ENCODE measurements around the gene CPO.

CPO gene

GRCh38 chr2:206970589-206971360 is 31.5 kb downstream of the CPO start:
- no peak for DNase-seq (ENCODE audit: low read depth in 3 of 3, low spot score in 1 of 3)

- no peak for DNase-seq (ENCODE audit: low read depth in 3 of 3, low spot score in 1 of 3)
Observed at GRCh38 chr2:206971805-206972204, 32.5 kb downstream of the CPO start.

GRCh38 chr2:206974551-206974950 is 35.2 kb downstream of the CPO start:
- no peak for DNase-seq (ENCODE audit: low read depth in 3 of 3, low spot score in 1 of 3)

- no peak for DNase-seq (ENCODE audit: low read depth in 3 of 3, low spot score in 1 of 3)
Observed at GRCh38 chr2:206978746-206979145, 39.4 kb downstream of the CPO start.

GRCh38 chr2:206979365-206979764 is 40.0 kb downstream of the CPO start:
- no peak for DNase-seq (ENCODE audit: low read depth in 3 of 3, low spot score in 1 of 3)

- DNase-seq (ENCODE audit: low read depth in 3 of 3, low spot score in 1 of 3), result no peak
Observed at GRCh38 chr2:206979922-206980321, 40.6 kb downstream of the CPO start.

- no peak for DNase-seq (ENCODE audit: low read depth in 3 of 3, low spot score in 1 of 3)
Observed at GRCh38 chr2:206980413-206980812, 41.1 kb downstream of the CPO start.

GRCh38 chr2:206981086-206981674 is 41.9 kb downstream of the CPO start:
- no peak for DNase-seq (ENCODE audit: low read depth in 3 of 3, low spot score in 1 of 3)

- peak in 1 of 3 donors; percentile 30 for DNase-seq (ENCODE audit: low read depth in 3 of 3, low spot score in 1 of 3)
Observed at GRCh38 chr2:206981739-206982340, 42.5 kb downstream of the CPO start.

GRCh38 chr2:206982360-206982955 is 43.1 kb downstream of the CPO start:
- no peak for DNase-seq (ENCODE audit: low read depth in 3 of 3, low spot score in 1 of 3)

GRCh38 chr2:206983161-206983859 is 44.0 kb downstream of the CPO start:
- no peak for DNase-seq (ENCODE audit: low read depth in 3 of 3, low spot score in 1 of 3)

GRCh38 chr2:206984206-206984605 is 44.9 kb downstream of the CPO start:
- no peak for DNase-seq (ENCODE audit: low read depth in 3 of 3, low spot score in 1 of 3)

GRCh38 chr2:206986943-206987342 is 47.6 kb downstream of the CPO start:
- DNase-seq (ENCODE audit: low read depth in 3 of 3, low spot score in 1 of 3), result no peak

- DNase-seq (ENCODE audit: low read depth in 3 of 3, low spot score in 1 of 3), result no peak
Observed at GRCh38 chr2:206987810-206988209, 48.5 kb downstream of the CPO start.

- DNase-seq (ENCODE audit: low read depth in 3 of 3, low spot score in 1 of 3), result no peak
Observed at GRCh38 chr2:206988884-206989283, 49.6 kb downstream of the CPO start.

- no peak for DNase-seq (ENCODE audit: low read depth in 3 of 3, low spot score in 1 of 3)
Observed at GRCh38 chr2:206989311-206989710, 50.0 kb downstream of the CPO start.

GRCh38 chr2:206990360-206990759 is 51.0 kb downstream of the CPO start:
- DNase-seq (ENCODE audit: low read depth in 3 of 3, low spot score in 1 of 3), result no peak

GRCh38 chr2:206991070-206991469 is 51.8 kb downstream of the CPO start:
- DNase-seq (ENCODE audit: low read depth in 3 of 3, low spot score in 1 of 3), result no peak

GRCh38 chr2:206993396-206993911 is 54.1 kb downstream of the CPO start:
- no peak for DNase-seq (ENCODE audit: low read depth in 3 of 3, low spot score in 1 of 3)

GRCh38 chr2:206993964-206994363 is 54.6 kb downstream of the CPO start:
- no peak for DNase-seq (ENCODE audit: low read depth in 3 of 3, low spot score in 1 of 3)

- no peak for DNase-seq (ENCODE audit: low read depth in 3 of 3, low spot score in 1 of 3)
Observed at GRCh38 chr2:206996556-206997065, 57.3 kb downstream of the CPO start.

Data from stimulated activated CD4-positive, alpha-beta T cell treated with anti-CD3 and anti-CD28 coated beads, TNF-alpha, amount 100 ng/mL, for 1 hour (primary cell).